ACC112 (cell line): ENCODE data around the gene KCNQ5.

Experiments used
- H2AFZ ChIP-seq: fragments of 200-600 bp; sonication (generic); one replicate; pipeline ENCODE4 v1.6.0; 2017; ENCODE audit warnings: antibody characterized with exemption, low read length; ENCODE audit not compliant: unreplicated experiment
- H3K27ac ChIP-seq: fragments of 200-600 bp; sonication (generic); 2 replicates; pipeline ENCODE4 v1.5.1; 2014; ENCODE audit warnings: low read depth, mild to moderate bottlenecking, antibody characterized with exemption, low read length, moderate library complexity
- H3K27me3 ChIP-seq: fragments of 200-600 bp; sonication (generic); 2 replicates; pipeline ENCODE4 v1.6.1; 2014; ENCODE audit warnings: mild to moderate bottlenecking, antibody characterized with exemption, low read length, moderate library complexity, mixed read lengths; ENCODE audit not compliant: insufficient read depth
- H3K36me3 ChIP-seq: fragments of 200-600 bp; sonication (generic); 2 replicates; pipeline ENCODE4 v1.6.1; 2016; ENCODE audit warnings: mild to moderate bottlenecking, antibody characterized with exemption, low read length, moderate library complexity, mixed read lengths; ENCODE audit not compliant: insufficient read depth
- H3K4me1 ChIP-seq: fragments of 200-600 bp; sonication (generic); one replicate; pipeline ENCODE4 v1.6.1; 2016; ENCODE audit warnings: low read length, mixed read lengths; ENCODE audit not compliant: insufficient read depth, unreplicated experiment, control insufficient read depth
- H3K4me3 ChIP-seq: fragments of 200-600 bp; sonication (generic); 2 replicates; pipeline ENCODE4 v1.5.1; 2014; ENCODE audit warnings: mild to moderate bottlenecking, low read depth, low read length
- H3K79me2 ChIP-seq: fragments of 200-600 bp; sonication (generic); one replicate; pipeline ENCODE4 v1.6.0; 2016; ENCODE audit warnings: low read length; ENCODE audit not compliant: control insufficient read depth, unreplicated experiment, insufficient read depth

KCNQ5 gene

DNA sequence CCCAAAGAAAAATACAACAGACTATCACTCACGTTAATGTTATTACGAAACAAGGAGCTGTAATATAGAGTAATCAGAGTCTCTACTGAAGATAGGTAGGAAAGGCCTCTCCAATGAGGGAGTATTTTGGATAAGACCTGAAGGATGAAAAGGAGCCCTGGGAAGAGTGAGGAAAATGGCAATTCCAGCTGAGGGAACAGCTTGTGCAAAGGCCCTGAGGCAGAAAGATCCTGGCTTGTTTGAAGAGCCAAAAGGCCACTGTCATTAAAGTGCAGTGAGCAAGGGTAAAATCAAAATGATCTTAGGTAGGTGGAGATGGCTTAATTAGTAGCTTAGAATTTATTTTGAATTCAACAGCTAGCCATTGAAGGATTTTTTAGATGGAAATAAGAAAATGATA is 464.9 kb downstream of the KCNQ5 start:
- Histone ChIP-seq H3K27me3 (no peaks in the 10 kb centered on the region), H2AFZ (no peak overlapping the region), H3K4me1 (no peaks in the 10 kb centered on the region), H3K27ac (no peak overlapping the region), H3K4me3 (no peak overlapping the region), H3K36me3 (no peaks in the 10 kb centered on the region), H3K79me2 (no peaks in the 10 kb centered on the region)

GRCh38 chr6:73088138-73088813 is 466.4 kb downstream of the KCNQ5 start:
- Histone ChIP-seq H3K4me1 (no peaks in the 10 kb centered on the region), H3K27me3 (no peaks in the 10 kb centered on the region), H3K4me3 (no peak overlapping the region), H3K79me2 (no peaks in the 10 kb centered on the region), H3K27ac (no peak overlapping the region), H2AFZ (no peak overlapping the region), H3K36me3 (no peaks in the 10 kb centered on the region)

DNA sequence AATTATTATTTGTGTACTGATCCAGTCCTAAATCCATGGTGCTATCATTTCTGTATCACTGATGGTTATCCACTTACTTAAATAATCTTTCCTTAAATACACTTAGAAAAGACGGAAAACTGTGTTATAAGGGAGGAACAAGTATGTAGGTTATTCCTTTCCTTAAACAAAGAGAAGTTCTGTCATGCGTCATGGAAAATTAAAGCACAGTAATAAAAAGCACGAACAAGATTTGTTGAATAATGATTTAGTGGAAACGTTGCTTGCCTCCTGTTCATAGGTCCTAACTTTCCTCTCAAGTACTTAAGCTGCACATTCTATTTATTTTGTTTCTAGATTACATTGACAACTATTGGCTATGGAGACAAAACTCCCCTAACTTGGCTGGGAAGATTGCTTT is 483.1 kb downstream of the KCNQ5 start:
- H3K79me2 ChIP-seq: no peaks in the 10 kb centered on the region
- no peak overlapping the region for H3K27ac ChIP-seq
- H3K27me3 ChIP-seq: no peaks in the 10 kb centered on the region
- no peak overlapping the region for H3K4me3 ChIP-seq
- H3K36me3 ChIP-seq: no peaks in the 10 kb centered on the region
- no peak overlapping the region for H2AFZ ChIP-seq
- H3K4me1 ChIP-seq: no peaks in the 10 kb centered on the region

GRCh38 chr6:73107016-73107415 is 485.2 kb downstream of the KCNQ5 start:
- Histone ChIP-seq H3K79me2 (no peaks in the 10 kb centered on the region), H3K4me1 (no peaks in the 10 kb centered on the region), H3K36me3 (no peaks in the 10 kb centered on the region), H3K4me3 (no peak overlapping the region), H3K27me3 (no peaks in the 10 kb centered on the region), H2AFZ (no peak overlapping the region), H3K27ac (no peak overlapping the region)

- no peaks in the 10 kb centered on the region for H3K27me3 ChIP-seq
- no peak overlapping the region for H3K27ac ChIP-seq
- H3K4me3 ChIP-seq: no peak overlapping the region
- no peak overlapping the region for H2AFZ ChIP-seq
- H3K79me2 ChIP-seq: no peaks in the 10 kb centered on the region
- no peaks in the 10 kb centered on the region for H3K4me1 ChIP-seq
- no peaks in the 10 kb centered on the region for H3K36me3 ChIP-seq
Observed at GRCh38 chr6:73108949-73109348, 487.1 kb downstream of the KCNQ5 start.

DNA sequence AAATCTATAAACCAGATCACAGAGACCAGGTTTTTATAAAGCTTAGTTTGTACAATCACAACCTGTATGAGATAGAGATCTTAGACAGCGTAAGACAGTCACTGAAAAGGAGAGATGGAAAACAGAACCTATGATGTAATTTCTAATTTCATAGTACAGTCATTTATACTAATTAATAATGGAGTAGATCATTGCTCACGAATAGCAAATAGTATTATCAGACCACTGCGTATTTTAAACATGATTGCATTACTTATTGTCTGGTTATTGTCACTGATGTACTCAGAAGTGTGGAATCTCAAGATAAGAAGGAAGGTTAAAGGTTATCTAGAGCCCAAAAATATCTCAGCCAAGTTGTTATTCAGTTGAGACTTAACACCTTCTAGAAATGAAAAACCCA is 487.8 kb downstream of the KCNQ5 start:
- H3K4me3 ChIP-seq: no peak overlapping the region
- no peaks in the 10 kb centered on the region for H3K27me3 ChIP-seq
- H3K36me3 ChIP-seq: no peaks in the 10 kb centered on the region

DNA sequence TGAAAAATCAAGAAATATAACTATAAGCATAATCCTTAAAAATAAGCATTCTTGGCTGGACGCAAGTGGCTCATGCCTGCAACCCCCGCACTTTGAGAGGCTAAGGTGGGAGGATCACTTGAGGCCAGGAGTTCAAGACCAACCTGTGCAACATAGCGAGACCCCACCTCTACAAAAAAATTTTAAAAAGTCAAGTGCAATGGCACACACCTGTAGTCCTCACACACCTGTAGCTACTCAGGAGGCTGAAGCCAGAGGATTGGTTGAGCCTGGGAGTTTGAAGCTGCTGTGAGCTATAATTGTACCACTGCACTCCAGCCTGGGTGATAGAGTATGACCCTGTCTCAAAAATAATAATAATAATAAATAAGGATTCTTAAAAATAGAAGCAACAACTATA is 494.5 kb downstream of the KCNQ5 start:
- Histone ChIP-seq H3K27ac (no peak overlapping the region), H3K79me2 (no peaks in the 10 kb centered on the region), H3K4me1 (no peaks in the 10 kb centered on the region), H3K4me3 (no peak overlapping the region), H3K27me3 (no peaks in the 10 kb centered on the region), H2AFZ (no peak overlapping the region), H3K36me3 (no peaks in the 10 kb centered on the region)

More for the DNA sequence above, 487.8 kb downstream of the KCNQ5 start:
- Histone ChIP-seq H3K4me1 (no peaks in the 10 kb centered on the region), H3K27ac (no peak overlapping the region), H2AFZ (no peak overlapping the region), H3K79me2 (no peaks in the 10 kb centered on the region)

- no peaks in the 10 kb centered on the region for H3K79me2 ChIP-seq
- no peaks in the 10 kb centered on the region for H3K27me3 ChIP-seq
- H3K4me1 ChIP-seq: no peaks in the 10 kb centered on the region
- H3K36me3 ChIP-seq: no peaks in the 10 kb centered on the region
- H2AFZ ChIP-seq: no peak overlapping the region
- no peak overlapping the region for H3K4me3 ChIP-seq
- no peak overlapping the region for H3K27ac ChIP-seq
Observed at GRCh38 chr6:73121421-73121993, 499.6 kb downstream of the KCNQ5 start.

GRCh38 chr6:73123632-73124329 is 501.9 kb downstream of the KCNQ5 start:
- no peaks in the 10 kb centered on the region for H3K4me1 ChIP-seq
- H3K27ac ChIP-seq: no peak overlapping the region
- H2AFZ ChIP-seq: no peak overlapping the region
- H3K27me3 ChIP-seq: no peaks in the 10 kb centered on the region
- H3K79me2 ChIP-seq: no peaks in the 10 kb centered on the region
- no peaks in the 10 kb centered on the region for H3K36me3 ChIP-seq
- no peak overlapping the region for H3K4me3 ChIP-seq

- Histone ChIP-seq H3K4me1 (peaks cover 16% of the 10 kb centered on the region), H3K4me3 (peak overlapping the region; percentile 63), H2AFZ (peak overlapping the region; percentile 95)
Observed at GRCh38 chr6:73129653-73130443, 508.0 kb downstream of the KCNQ5 start.

More at GRCh38 chr6:73129653-73130443, 508.0 kb downstream of the KCNQ5 start:
- H3K27ac ChIP-seq: no peak overlapping the region
- no peaks in the 10 kb centered on the region for H3K27me3 ChIP-seq
- no peaks in the 10 kb centered on the region for H3K36me3 ChIP-seq
- no peaks in the 10 kb centered on the region for H3K79me2 ChIP-seq
